Activated CD8-positive, alpha-beta T cell treated with anti-CD3 and anti-CD28 coated beads for 36 hours (primary cell): ENCODE measurements around the gene SEPTIN1. TPM values are rescaled to one million over a fixed set of nuclear protein-coding genes. Genes with fewer than 3 reads are reported as not detected.
A peak's percentile ranks its signal among the peaks of the same experiment; 100 is the strongest.

ENCODE experiments used
- ATAC-seq: fragments of 200-7000 bp; cut with Tn5 transposase; one replicate; pipeline ENCODE4 v1.10.0; 2021; ENCODE audit warnings: mild to moderate bottlenecking, moderate library complexity
- CTCF ChIA-PET: fragments of 350-600 bp; sonication (Branson Sonifier 250); formaldehyde crosslinking; loops from one replicate; lab custom pipeline; 2021; ENCODE audit warnings: antibody characterized with exemption; lab: Charles Lee
- POLR2A ChIA-PET: fragments of 350-600 bp; sonication (Branson Sonifier 250); formaldehyde crosslinking; loops from one replicate; lab custom pipeline; 2021; ENCODE audit warnings: antibody characterized with exemption; lab: Charles Lee
- DNase-seq: peaks from one replicate; pipeline ENCODE4 v3.0.0-alpha.2; 2020
- H3K27ac Mint-ChIP-seq: one replicate; pipeline ENCODE4 v1.8.0; 2021; ENCODE audit warnings: mild to moderate bottlenecking, mixed read lengths
- H3K27me3 Mint-ChIP-seq: one replicate; pipeline ENCODE4 v1.8.0; 2021; ENCODE audit warnings: mixed read lengths
- H3K36me3 Mint-ChIP-seq: one replicate; pipeline ENCODE4 v1.8.0; 2021; ENCODE audit warnings: low read depth, mixed read lengths
- H3K4me1 Mint-ChIP-seq: one replicate; pipeline ENCODE4 v1.8.0; 2021; ENCODE audit warnings: low read depth, mixed read lengths
- H3K4me3 Mint-ChIP-seq: one replicate; pipeline ENCODE4 v1.8.0; 2021; ENCODE audit warnings: mild to moderate bottlenecking, moderate library complexity, mixed read lengths
- H3K9me3 Mint-ChIP-seq: one replicate; pipeline ENCODE4 v1.8.0; 2021; ENCODE audit warnings: mixed read lengths
- CTCF ChIP-seq: fragments of 200-600 bp; IDR thresholded peaks from one replicate; pipeline ENCODE4 v1.8.0; 2022; ENCODE audit warnings: antibody characterized with exemption, mild to moderate bottlenecking
- intact Hi-C: fragments of 100-400 bp; cut with micrococcal nuclease; formaldehyde crosslinking; loops from one replicate; pipeline ENCODE4 v1.10.0; 2022
- total RNA-seq, 2 experiments: library from RNA; stranded (reverse); gene quantifications; one replicate each; pipeline ENCODE4 v1.2.3, GENCODE V29; 2021

Gene SEPTIN1
- total RNA-seq = 100 to 1,000 TPM; 163 to 169 TPM

GRCh38 chr16:30382111-30382881 lies at the start of gene SEPTIN1:
Gene SEPTIN1, minus strand, starts transcription at chr16:30382561. Its CDS starts 19 bp downstream, at chr16:30382542.
- peaks cover 34% of the 10 kb centered on the region for H3K36me3 Mint-ChIP-seq
- intact Hi-C loops = no loop called here
- peaks cover 37% of the 10 kb centered on the region for H3K4me1 Mint-ChIP-seq
- peak within 1 kb of the TSS; percentile 98 for H3K27ac Mint-ChIP-seq
- CTCF ChIA-PET = interaction anchor here (0.9 to 5.2 kb wide), 8 partner anchors 9 to 247 kb away, joined by 3 to 43 read pairs (median 5); partner anchors contain the start of genes CD2BP2, DCTPP1, ZNF48 and ZNF771
- H3K27me3 Mint-ChIP-seq = no peaks in the 10 kb centered on the region
- ATAC-seq = peak; percentile 40
- H3K4me3 Mint-ChIP-seq = peak within 1 kb of the TSS; percentile 84
- POLR2A ChIA-PET = interaction anchor here (0.6 to 3.6 kb wide), 15 partner anchors 10 to 575 kb away, joined by 3 to 23 read pairs (median 3); partner anchors contain the start of genes CD2BP2, TBC1D10B, ZNF48 and ZNF771
- no peaks in the 10 kb centered on the region for H3K9me3 Mint-ChIP-seq
- no peak for TF ChIP-seq CTCF
- DNase-seq = peak; percentile 89

GRCh38 chr16:30430428-30430970 lies 48.1 kb upstream of the SEPTIN1 start:
- H3K27me3 Mint-ChIP-seq = no peaks in the 10 kb centered on the region
- ChIA-PET CTCF (interaction anchor here (0.8 to 5.5 kb wide), 37 partner anchors 9 to 228 kb away, joined by 3 to 84 read pairs (median 6); partner anchors contain the start of genes FBRS, ITGAL, SEPHS2 and SEPTIN1), POLR2A (interaction anchor here (0.6 to 2.5 kb wide), 27 partner anchors 8 to 266 kb away, joined by 3 to 21 read pairs (median 4); partner anchors contain the start of genes ITGAL, PRR14, SEPHS2 and ZNF688)
- no peak overlapping the region for H3K4me3 Mint-ChIP-seq
- DNase-seq (no peak), ATAC-seq (peak; percentile 11)
- H3K9me3 Mint-ChIP-seq = no peaks in the 10 kb centered on the region
- H3K36me3 Mint-ChIP-seq = peaks cover 30% of the 10 kb centered on the region
- intact Hi-C loops = no loop called here
- peak; percentile 39 for TF ChIP-seq CTCF
- peaks cover 36% of the 10 kb centered on the region for H3K4me1 Mint-ChIP-seq
- no peak overlapping the region for H3K27ac Mint-ChIP-seq

GRCh38 chr16:30429678-30430427 lies 47.5 kb upstream of the SEPTIN1 start, which contains the start of gene DCTPP1:
Gene DCTPP1, minus strand, starts transcription at chr16:30430030. Its CDS starts 50 bp downstream, at chr16:30429980.
- peaks cover 34% of the 10 kb centered on the region for H3K4me1 Mint-ChIP-seq
- intact Hi-C loops = no loop called here
- H3K27ac Mint-ChIP-seq = no peak within 1 kb of the TSS
- peaks cover 31% of the 10 kb centered on the region for H3K36me3 Mint-ChIP-seq
- ATAC-seq = peak; percentile 97
- H3K9me3 Mint-ChIP-seq = no peaks in the 10 kb centered on the region
- H3K4me3 Mint-ChIP-seq = no peak within 1 kb of the TSS
- H3K27me3 Mint-ChIP-seq = no peaks in the 10 kb centered on the region
- peak; percentile 98 for DNase-seq
- TF ChIP-seq CTCF = peak; percentile 69
- POLR2A ChIA-PET = interaction anchor here (0.6 to 2.5 kb wide), 28 partner anchors 9 to 267 kb away, joined by 3 to 21 read pairs (median 4); partner anchors contain the start of genes ITGAL, PRR14, SEPHS2 and ZNF688
- CTCF ChIA-PET = interaction anchor here (0.6 to 5.5 kb wide), 57 partner anchors 9 to 229 kb away, joined by 3 to 84 read pairs (median 5); partner anchors contain the start of genes FBRS, ITGAL, SEPHS2 and SEPTIN1

- H3K36me3 Mint-ChIP-seq = peaks cover 34% of the 10 kb centered on the region
- no peak for TF ChIP-seq CTCF
- H3K9me3 Mint-ChIP-seq = no peaks in the 10 kb centered on the region
- no peak for DNase-seq
- no peak overlapping the region for H3K4me3 Mint-ChIP-seq
- intact Hi-C loops = no loop called here
- CTCF ChIA-PET = interaction anchor here (0.6 to 5.5 kb wide), 55 partner anchors 9 to 229 kb away, joined by 3 to 84 read pairs (median 5); partner anchors contain the start of genes FBRS, ITGAL, SEPHS2 and SEPTIN1
- no peak overlapping the region for H3K27ac Mint-ChIP-seq
- H3K27me3 Mint-ChIP-seq = no peaks in the 10 kb centered on the region
- POLR2A ChIA-PET = interaction anchor here (0.6 to 2.5 kb wide), 27 partner anchors 8 to 268 kb away, joined by 3 to 21 read pairs (median 4); partner anchors contain the start of genes ITGAL, PRR14, ZNF689 and ZNF771
- H3K4me1 Mint-ChIP-seq = peaks cover 29% of the 10 kb centered on the region
- ATAC-seq = no peak
Observed at GRCh38 chr16:30429418-30429677, 47.0 kb upstream of the SEPTIN1 start.
